ENCODE measurements around the gene SAXO2. TPM values are rescaled to one million over a fixed set of nuclear protein-coding genes. Genes with fewer than 3 reads are reported as not detected.
A peak's percentile ranks its signal among the peaks of the same experiment; 100 is the strongest.
"Not testable (repeated sequence)": the region's sequence is repeated elsewhere in the genome, so short reads cannot be mapped to it uniquely, and the experiment has no call there.

Gene SAXO2
- total RNA-seq, 2 donors from 2014 or later = 1.5 to 8.5 TPM

DNA sequence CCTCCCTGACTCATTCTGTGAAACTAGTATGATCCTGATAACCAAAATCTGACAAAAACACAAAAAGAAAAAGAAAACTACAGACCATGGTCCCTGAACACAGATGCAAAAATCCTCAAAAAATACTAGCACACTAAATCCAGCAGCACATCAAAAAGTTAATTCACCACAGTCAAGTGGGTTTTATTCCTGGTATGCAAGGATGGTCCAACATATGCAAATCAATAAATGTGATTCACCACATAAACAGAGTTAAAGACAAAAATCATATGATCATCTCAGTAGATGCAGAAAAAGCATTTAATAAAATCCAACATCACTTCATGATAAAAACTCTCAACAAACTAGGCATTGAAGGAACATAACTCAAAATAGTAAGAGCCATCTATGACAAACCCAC, 12.8 kb downstream of the SAXO2 start:
- intact Hi-C loops (cut with DNase I, micrococcal nuclease) = no loop called here
- ATAC-seq (no peak), DNase-seq (no peak)

DNA sequence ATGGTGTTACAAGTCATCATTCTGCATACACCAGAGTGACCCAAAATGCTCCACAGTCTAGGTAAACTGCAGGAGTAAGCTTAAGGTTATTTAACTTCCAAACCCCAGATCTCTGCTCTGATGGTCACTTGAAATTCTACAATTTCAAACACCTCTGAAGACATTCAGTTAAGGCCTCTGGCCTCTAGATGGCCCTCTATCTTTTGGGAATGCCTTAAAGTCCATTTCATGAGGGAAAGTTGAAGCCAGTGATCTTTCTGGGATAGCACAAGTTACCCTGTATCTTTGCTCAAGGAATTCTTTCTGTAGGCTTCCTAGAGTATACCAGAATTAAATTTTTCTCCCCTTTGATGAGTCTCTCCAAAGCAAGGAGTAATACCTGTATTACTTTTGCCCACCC, 18.7 kb downstream of the SAXO2 start:
- intact Hi-C loops (cut with DNase I, micrococcal nuclease) = not testable (repeated sequence)
- ATAC-seq = peak; percentile 30

DNA sequence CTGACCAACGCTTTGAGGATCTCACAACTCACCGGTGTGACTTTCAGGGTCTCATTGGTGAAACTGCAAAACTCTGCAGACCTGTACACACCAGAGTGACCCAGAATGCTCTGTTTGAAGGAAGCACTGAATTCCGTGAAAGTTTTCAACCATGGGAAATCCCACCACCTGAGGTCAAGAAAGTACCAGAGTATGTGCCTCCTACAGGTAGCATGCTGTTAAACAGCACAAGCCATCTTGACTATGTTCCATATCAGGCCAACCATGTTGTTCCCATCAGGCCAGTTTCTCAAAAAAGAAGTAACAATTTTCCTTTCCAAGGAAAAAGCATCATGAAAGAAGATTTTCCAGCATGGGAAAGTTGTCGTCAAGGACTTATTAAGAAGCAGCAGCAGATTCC, 19.8 kb downstream of the SAXO2 start:
- intact Hi-C loops (cut with DNase I, micrococcal nuclease); DNase-seq; ATAC-seq: not testable (repeated sequence)

More for the DNA sequence above, 18.7 kb downstream of the SAXO2 start:
- not testable (repeated sequence) for DNase-seq

DNA sequence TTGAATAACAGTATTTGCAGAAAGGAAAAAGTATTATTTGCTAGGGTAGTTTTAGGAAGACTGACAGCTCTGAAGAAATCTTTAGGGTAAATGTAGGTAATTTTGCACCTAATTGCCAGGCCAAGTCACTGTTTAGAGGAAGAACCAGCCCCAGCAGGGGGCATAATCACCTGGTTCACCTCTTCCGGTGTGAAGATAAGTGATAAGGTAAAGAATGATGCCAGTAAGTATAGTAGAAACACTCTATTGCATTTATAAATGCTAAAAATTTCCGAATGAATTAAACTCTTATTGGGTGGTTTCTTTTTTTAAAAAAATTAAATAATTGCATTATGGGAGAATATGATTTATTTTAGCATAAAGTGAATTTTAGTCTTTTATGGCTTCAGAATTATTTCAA, 21.8 kb downstream of the SAXO2 start:
- DNase-seq; ATAC-seq; intact Hi-C loops (cut with DNase I, micrococcal nuclease): not testable (repeated sequence)

DNA sequence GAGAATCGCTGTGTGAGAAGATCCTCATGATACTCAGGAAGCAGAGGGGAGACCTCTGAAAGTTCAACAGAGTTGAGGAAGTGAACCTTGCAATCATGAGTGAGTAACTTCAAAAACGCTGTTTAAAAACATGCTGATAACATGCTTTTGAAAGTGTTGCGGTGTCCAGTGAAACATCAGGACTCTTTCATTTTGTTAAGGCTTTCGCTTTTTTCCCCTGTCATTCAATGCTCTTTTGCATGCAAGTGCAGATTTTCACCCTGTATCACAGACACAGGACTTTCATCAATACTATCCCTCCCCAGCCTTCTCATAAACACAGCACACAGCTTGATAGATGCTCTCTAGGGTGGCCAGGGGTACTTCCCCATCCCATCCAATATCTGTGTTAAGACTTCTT, 23.9 kb downstream of the SAXO2 start:
- DNase-seq; ATAC-seq; intact Hi-C loops (cut with DNase I, micrococcal nuclease): not testable (repeated sequence)

DNA sequence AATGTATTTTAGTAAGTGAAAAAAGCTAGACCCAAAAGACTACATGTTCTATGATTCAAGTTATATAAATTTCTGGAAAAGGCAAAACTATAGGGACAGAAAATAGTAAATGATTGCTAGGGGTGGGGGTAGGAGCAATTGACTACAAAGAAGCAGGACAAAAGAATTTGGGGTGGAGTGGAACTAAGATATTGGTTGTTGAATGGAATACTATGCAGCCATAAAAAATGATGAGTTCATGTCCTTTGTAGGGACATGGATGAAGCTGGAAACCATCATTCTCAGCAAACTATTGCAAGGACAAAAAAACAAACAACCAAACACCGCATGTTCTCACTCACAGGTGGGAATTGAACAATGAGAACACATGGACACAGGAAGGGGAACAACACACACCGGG, 25.6 kb downstream of the SAXO2 start:
- ATAC-seq; intact Hi-C loops (cut with DNase I, micrococcal nuclease); DNase-seq: not testable (repeated sequence)

DNA sequence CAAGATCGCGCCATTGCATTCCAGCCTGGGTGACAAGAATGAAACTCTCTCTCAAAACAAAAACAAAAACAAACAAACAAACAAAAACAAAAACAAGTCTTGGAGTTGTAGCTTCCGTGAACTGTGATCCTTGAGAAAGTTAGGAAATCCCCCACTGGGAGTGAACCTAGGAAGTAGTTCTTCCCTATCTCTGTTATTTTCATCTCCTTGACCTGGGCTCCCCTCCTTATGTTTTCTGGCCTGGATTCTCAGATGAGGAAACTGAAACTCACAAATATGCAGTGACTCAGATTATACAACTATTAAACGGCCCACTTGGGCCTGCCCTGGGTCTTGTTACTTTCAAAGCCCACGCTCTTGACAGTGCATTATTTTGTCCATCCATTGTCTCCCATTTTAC, 29.7 kb downstream of the SAXO2 start:
- intact Hi-C loops (cut with DNase I, micrococcal nuclease) = no loop called here
- ATAC-seq = no peak
- no peak for DNase-seq

DNA sequence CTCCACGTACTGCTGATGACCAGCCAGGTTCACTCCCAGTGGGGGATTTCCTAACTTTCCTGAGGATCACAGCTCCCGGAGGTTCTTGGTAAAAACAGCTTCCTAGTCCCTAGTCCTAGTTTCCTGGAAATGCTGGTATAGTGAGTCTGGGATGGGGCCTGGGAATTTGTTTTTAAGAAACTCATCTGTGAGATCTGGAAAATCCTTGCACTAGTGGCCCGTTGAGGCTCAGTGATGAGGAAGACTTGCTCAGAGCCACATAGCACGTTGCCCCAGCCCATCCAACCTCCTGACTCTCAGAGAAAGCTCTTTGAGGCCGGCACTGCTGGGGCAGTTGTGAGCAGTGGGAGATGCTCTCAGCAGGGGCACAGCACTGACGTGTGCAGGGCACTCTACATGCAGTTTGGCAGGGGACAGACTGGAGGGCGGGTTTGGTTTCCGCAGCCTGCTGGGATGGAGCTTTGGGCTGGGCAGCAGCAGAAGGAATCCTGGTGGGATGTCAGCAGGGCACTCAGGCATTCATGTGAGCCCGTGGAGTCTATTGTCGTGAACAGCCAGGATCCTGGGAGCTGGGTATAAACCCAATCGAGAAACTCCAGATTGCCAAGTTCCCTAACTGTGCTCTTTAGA, 31.6 kb downstream of the SAXO2 start:
- ATAC-seq = no peak
- DNase-seq = no peak
- intact Hi-C loops (cut with DNase I, micrococcal nuclease) = no loop called here

DNA sequence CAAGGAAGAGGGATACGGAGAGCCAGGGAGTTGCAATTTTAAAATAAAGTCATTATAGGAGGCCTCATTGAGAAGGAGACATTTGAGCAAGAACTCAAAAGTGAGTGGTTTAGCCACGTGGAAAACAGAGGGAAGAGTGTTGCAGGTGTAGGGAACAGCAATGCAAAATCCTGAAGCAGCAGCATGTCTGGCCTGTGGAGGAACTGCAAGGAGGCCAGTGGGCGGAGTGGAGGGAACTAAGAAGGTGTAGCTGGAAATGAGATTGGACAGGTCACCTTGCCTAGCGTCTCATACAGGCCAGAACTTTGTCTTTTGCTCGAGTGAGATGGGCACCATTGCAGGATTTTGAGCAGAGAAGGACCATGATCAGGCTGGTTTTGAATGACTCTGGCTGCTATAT, 34.9 kb downstream of the SAXO2 start:
- intact Hi-C loops (cut with DNase I, micrococcal nuclease) = no loop called here
- no peak for ATAC-seq
- DNase-seq = no peak

DNA sequence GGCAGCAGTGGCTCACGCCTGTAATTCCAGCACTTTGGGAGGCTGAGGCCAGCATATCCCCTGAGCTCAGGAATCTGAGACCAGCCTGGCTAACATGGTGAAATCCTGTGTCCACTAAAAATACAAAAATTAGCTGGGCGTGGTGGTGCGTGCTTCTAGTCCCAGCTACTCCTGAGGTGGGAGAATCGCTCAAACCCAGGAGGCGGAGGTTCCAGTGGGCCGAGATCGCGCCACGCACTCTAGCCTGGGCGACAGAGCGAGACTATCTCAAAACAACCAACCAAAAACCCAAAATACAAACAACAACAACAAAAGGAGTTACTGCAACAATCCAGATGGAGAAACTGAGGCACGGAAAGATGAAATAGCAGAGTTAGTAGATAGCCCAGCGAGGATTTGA, 35.4 kb downstream of the SAXO2 start:
- no peak for DNase-seq
- intact Hi-C loops (cut with DNase I, micrococcal nuclease) = no loop called here
- no peak for ATAC-seq

DNA sequence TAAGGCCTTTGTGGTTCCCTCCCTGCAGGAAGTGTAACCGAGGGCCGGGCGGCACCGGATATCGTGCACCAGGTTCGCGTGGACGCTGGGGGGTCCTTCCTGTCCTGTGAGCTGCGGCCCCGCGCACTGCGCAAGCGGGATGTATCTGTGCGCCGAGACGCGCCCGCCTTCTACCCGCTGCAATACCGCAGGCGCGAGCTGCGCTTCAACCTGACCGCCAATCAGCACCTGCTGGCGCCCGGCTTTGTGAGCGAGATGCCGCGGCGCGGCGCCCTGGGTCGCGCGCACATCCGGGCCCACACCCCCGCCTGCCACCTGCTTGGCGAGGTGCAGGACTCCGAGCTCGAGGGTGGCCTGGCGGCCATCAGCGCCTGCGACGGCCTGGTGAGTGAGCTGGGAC, 35.9 kb downstream of the SAXO2 start:
- DNase-seq (peak in 1 of 2 donors; percentile 39), ATAC-seq (peak; percentile 62)
- intact Hi-C loops (cut with DNase I, micrococcal nuclease) = no loop called here

DNA sequence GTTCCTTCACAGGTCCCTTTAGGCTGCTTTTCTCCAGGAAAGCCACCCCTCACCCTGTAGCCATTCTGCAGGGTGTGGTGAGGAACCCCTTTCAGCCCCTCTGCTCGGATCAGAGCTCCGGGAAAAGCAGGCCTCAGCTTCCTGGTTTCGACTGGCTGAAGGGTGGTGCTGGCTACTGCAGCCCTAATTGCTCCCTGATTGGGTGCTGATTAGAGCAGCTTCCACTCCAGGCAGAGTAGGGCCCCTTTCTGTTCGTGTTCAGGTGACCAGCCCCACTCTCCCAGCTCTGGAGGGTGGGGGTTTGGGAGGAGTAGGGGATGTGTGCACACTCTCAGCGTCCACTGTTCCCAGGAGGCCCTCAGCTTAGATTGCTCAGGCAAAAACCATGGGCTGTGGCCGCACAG, 36.9 kb downstream of the SAXO2 start:
- DNase-seq; intact Hi-C loops (cut with DNase I, micrococcal nuclease): not testable (repeated sequence)
- ATAC-seq = peak; percentile 64

DNA sequence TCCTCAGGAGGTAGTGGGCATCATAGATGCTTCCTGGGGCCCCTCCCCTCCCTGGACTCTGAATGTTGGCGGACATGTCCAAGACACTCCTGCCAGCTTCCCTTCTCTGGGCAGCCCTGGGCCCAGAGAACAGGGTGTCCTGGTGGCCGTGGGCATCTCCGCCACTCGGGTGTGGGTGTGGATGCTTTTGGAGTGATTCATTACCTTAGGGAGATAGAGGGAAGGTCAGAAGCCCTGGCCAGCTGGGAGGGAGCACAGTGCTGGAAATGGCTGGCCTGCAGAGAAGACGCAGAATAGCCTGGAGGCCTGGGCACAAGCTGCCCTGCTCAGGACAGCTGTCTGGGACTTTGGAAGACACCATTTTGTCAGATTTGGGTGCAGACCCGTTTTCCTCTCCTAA, 37.7 kb downstream of the SAXO2 start:
- DNase-seq; intact Hi-C loops (cut with DNase I, micrococcal nuclease); ATAC-seq: not testable (repeated sequence)

DNA sequence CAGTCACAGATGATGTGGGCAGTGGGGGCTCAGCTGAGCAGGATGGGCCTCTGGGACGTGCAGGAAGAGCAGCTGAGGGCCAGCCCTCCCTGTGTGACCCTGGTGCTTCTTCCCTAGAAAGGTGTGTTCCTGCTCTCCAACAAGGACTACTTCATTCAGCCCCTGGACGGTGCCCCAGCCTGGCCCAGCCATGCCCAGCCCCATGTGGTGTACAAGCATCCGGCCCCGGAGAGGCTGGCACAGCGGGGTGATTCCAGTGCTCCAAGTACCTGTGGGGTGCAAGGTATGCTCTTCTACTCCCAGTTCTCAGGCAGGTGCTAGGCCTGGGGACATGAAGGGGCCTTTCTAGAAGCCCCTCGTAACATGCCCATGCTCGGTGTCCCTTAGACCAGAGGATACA, 38.3 kb downstream of the SAXO2 start:
- DNase-seq = no peak
- no peak for ATAC-seq
- intact Hi-C loops (cut with DNase I, micrococcal nuclease) = no loop called here

DNA sequence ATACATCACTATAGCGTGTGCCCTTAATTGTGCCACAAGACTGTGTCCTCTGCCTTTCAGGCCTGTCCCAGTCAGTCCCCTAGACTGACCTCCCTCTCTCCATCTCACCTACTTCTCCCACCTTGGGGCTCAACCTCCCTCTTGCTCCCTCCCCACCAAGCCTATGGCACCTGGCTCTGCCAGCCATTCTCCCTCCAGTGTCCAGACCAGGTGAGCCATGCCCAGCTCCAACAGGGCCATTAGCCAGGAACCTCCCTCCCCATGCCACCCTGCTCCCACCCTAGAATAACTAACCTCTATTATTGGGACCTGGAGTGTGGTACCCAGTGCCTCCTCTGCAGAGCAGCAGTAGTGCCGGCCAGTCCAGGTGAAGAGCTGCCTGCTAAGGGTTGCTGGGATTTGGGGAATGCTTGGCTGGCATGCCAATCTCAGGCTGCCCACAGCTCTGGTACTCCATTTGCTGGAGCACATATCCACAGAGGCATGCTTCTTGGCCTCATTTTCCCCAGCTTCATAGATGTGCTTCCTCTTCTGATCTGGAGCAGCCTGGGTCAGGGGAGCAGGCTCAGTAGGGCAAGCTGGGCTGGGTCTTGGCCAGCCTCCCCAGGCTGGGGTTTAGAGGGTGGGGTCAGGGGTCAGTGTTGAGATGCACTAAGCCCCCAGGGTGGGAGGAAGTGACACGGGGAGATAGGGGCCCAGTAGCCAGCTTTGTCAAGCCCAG, 38.8 kb downstream of the SAXO2 start:
- intact Hi-C loops (cut with DNase I, micrococcal nuclease) = no loop called here
- ATAC-seq = no peak
- no peak for DNase-seq

DNA sequence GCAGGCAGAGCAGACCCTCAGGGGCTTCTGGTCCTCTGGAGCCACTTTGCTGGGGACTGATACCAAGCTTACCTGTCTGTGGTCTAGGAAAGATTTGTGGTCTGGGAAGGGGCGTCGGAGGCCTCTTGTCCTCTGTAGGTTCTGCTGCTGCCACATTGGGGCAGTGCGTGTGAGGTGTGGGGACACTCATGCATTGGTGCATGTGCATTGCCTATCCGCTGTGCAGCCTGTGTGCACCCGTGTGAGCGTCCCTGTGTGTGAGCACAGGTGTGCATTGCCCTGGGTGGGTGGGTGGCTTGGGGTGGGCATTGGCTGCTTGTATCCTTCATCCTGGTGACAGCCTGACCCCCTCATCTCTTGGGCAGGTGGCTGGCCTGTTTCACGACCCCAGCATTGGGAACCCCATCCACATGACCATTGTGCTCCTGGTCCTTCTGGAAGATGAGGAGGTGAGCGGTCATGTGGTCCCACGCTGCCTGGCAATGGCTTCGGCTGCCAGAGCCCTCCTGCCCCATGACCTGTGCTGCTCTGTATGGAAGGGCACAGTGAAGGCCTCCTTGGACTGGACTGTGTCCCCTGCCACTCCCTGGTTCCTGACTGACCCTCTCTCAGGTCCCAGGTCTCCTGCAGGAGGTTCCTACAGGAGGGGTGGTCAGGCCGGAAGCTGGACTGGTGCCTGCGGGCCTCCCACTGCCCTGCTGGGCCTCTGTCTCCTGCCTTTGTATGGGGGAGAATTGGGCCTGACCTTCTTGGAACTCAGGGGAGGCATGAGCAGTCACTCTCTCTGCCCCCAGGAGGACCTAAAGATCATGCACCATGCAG, 41.5 kb downstream of the SAXO2 start:
- intact Hi-C loops (cut with DNase I, micrococcal nuclease) = no loop called here
- no peak for DNase-seq
- no peak for ATAC-seq

DNA sequence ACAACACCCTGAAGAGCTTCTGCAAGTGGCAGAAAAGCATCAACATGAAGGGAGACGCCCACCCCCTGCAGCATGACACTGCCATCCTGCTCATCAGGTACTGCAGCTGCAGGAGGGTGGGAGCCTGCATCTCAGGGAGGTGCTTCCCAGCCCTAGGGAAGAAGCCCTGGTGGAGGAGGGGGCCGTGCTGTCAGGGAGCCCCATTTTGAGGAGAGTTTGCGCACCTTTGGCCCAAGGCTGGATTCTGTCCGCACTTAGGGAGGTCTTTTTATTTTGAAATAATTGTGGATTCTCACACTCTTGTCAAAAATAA, 42.1 kb downstream of the SAXO2 start:
- intact Hi-C loops (cut with DNase I, micrococcal nuclease) = no loop called here
- no peak for ATAC-seq
- DNase-seq = no peak

DNA sequence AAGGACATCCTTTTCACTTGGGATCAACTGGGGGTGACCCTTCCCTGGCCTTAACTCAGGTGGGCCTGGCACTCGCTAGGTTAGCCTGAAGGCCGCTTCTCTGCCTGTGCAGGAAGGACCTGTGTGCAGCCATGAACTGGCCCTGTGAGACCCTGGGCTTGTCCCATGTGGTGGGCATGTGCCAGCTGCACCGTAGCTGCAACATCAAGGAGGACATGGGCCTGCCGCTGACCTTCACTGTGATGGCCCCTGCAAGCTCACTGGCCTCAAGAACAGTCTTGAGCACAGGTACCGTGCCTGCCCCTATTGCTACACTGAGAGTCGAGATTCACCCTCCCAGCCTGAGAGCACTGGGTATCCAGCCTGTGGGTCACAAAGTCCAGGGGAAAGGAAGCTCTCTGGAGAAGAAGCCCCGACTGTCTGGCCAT, 43.0 kb downstream of the SAXO2 start:
- no peak for ATAC-seq
- intact Hi-C loops (cut with DNase I, micrococcal nuclease) = no loop called here
- no peak for DNase-seq

DNA sequence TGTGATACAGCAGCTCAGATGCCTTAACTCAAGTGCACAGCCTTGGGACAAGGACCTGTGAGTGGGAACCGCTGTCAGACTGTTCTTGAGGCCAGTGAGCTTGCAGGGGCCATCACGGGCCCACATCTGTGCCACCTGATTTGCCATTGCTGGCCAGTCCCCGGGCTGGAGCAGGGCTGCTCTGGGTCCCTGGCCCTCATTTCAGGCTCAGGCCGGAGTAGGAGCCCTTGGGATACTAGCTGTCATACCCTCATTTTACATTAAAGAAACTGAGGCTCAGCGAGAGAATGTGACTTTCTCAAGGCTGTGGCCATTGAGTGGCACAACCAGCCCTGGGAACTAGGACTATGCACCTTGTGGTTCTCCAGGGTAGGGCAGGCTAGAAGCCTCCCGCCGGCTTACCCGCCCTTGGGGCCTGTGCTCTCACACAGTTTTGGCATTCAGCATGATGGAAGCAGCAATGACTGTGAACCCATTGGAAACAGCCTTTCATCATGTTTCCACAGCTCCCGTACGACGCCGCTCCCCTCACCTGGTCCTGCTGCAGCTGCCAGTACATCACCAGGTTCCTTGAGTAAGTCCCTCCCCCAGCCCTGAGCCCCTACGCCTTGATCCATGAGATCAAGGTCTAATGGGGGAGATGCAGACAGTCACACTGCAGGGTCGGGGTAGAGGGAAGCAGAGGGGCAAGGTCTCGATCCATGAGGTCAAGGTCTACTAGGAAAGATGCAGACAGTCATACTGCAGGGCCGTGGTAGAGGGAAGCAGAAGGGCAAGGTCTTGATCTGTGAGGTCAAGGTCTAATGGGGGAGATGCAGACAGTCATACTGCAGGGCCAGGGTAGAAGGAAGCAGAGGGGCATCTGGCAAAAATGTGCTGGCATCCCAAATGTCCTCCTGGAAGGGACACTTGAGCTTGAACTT, 44.4 kb downstream of the SAXO2 start:
- ATAC-seq = no peak
- no peak for DNase-seq
- intact Hi-C loops (cut with DNase I, micrococcal nuclease) = no loop called here

All from left colon (tissue), 2 donors.